ENCODE data around the gene CPT1B.
A peak's percentile ranks its signal among the peaks of the same experiment; 100 is the strongest.

Gene CPT1B

GRCh38 chr22:50584106-50585096 lies 6.2 kb upstream of the CPT1B start:
- no peak for DNase-seq

- no peak for DNase-seq
Measured at GRCh38 chr22:50583294-50583861, 5.2 kb upstream of the CPT1B start.

- DNase-seq, result peak; percentile 99
Measured at GRCh38 chr22:50582493-50583293, 4.5 kb upstream of the CPT1B start, which contains the start of gene CHKB. TSS of gene CHKB (minus strand) at chr22:50582849. CDS start at chr22:50582781, 68 bp downstream.

- no peak for DNase-seq
Measured at GRCh38 chr22:50581950-50582492, 3.8 kb upstream of the CPT1B start.

- no peak for DNase-seq
Measured at GRCh38 chr22:50581031-50581949, 3.1 kb upstream of the CPT1B start.

GRCh38 chr22:50579752-50580151 lies 1.5 kb upstream of the CPT1B start:
- no peak for DNase-seq

GRCh38 chr22:50578776-50579310 lies 616 bp upstream of the CPT1B start:
- DNase-seq, result no peak

- no peak for DNase-seq
Measured at GRCh38 chr22:50577697-50577986, 585 bp downstream of the CPT1B start.

GRCh38 chr22:50576806-50577696 lies 1.2 kb downstream of the CPT1B start:
- no peak for DNase-seq

GRCh38 chr22:50576070-50576469 lies 2.2 kb downstream of the CPT1B start:
- DNase-seq, result no peak

GRCh38 chr22:50575426-50575941 lies 2.7 kb downstream of the CPT1B start:
- DNase-seq, result no peak

GRCh38 chr22:50574383-50574755 lies 3.9 kb downstream of the CPT1B start:
- no peak for DNase-seq

- DNase-seq, result no peak
Measured at GRCh38 chr22:50573491-50574382, 4.5 kb downstream of the CPT1B start.

GRCh38 chr22:50572965-50573364 lies 5.3 kb downstream of the CPT1B start:
- no peak for DNase-seq

GRCh38 chr22:50571264-50572175 lies 6.7 kb downstream of the CPT1B start:
- DNase-seq, result no peak

GRCh38 chr22:50570861-50571260 lies 7.4 kb downstream of the CPT1B start:
- DNase-seq, result no peak

- no peak for DNase-seq
Measured at GRCh38 chr22:50569896-50570535, 8.2 kb downstream of the CPT1B start.

- no peak for DNase-seq
Measured at GRCh38 chr22:50569041-50569459, 9.2 kb downstream of the CPT1B start.

Measured in central memory CD4-positive, alpha-beta T cell (primary cell).